ENCODE measurements around the gene GET3. TPM values are rescaled to one million over a fixed set of nuclear protein-coding genes. Genes with fewer than 3 reads are reported as not detected.
A peak's percentile ranks its signal among the peaks of the same experiment; 100 is the strongest.

Gene GET3
- polyA plus RNA-seq, 3 donors = 97.5 to 122 (median 108) TPM

DNA sequence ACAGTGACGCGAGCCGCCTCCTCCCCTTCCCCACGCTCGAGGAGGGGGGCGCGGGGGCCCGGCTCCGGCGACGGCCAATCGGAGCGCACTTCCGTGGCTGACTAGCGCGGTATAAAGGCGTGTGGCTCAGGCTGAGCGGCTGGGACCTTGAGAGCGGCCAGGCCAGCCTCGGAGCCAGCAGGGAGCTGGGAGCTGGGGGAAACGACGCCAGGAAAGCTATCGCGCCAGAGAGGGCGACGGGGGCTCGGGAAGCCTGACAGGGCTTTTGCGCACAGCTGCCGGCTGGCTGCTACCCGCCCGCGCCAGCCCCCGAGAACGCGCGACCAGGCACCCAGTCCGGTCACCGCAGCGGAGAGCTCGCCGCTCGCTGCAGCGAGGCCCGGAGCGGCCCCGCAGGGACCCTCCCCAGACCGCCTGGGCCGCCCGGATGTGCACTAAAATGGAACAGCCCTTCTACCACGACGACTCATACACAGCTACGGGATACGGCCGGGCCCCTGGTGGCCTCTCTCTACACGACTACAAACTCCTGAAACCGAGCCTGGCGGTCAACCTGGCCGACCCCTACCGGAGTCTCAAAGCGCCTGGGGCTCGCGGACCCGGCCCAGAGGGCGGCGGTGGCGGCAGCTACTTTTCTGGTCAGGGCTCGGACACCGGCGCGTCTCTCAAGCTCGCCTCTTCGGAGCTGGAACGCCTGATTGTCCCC lies 54.2 kb downstream of the GET3 start, which contains the start of gene JUNB:
TSS of gene JUNB (plus strand) at position 142 of the 706 bp plus-strand sequence. CDS start at position 428, 286 bp downstream.
- peak within 1 kb of the TSS; percentile 100 for H3K9ac ChIP-seq (ENCODE audit: insufficient read depth, low read length, poor library complexity, severe bottlenecking)
- no peaks in the 10 kb centered on the region for H3K36me3 ChIP-seq (replicated peaks in 1 of 2; ENCODE audit: control insufficient read depth in 1 of 2, insufficient read depth in 2 of 2, low read length in 2 of 2)
- H3K9me3 ChIP-seq (replicated peaks in 1 of 2; ENCODE audit: control insufficient read depth in 1 of 2, insufficient read depth in 1 of 2, low read length in 2 of 2) = no peaks in the 10 kb centered on the region
- intact Hi-C loops (cut with micrococcal nuclease) = loop anchor here (1.0 to 10.0 kb wide), 5 partner anchors 9 to 361 kb away; partner anchors contain the start of genes CALR (in 1 of the 2), IER2 (in 1 of the 2), MAN2B1 (in 1 of the 2) and STX10 (in 1 of the 2)
- no peaks in the 10 kb centered on the region for H3K27me3 ChIP-seq (ENCODE audit: control insufficient read depth in 2 of 2, insufficient read depth in 2 of 2, low read length in 2 of 2)
- Mint-ChIP-seq H3K4me3 (peak within 1 kb of the TSS; percentile 95 to 98), H3K4me1 (peaks cover 51% of the 10 kb centered on the region), H3K27ac (peak within 1 kb of the TSS; percentile 99 to 100 (median 100)), H3K27me3 (ENCODE audit: low read depth in 3 of 3) (peaks cover 0 to 4% (median 1%) of the 10 kb centered on the region in 3 donors), H3K9me3 (peaks cover 0 to 7% (median 0%) of the 10 kb centered on the region in 7 donors), H3K36me3 (peaks cover 2 to 12% of the 10 kb centered on the region in 2 donors)
- H4K20me1 ChIP-seq (ENCODE audit: insufficient read depth, low read length) = peaks cover 46% of the 10 kb centered on the region
- H3K27ac ChIP-seq (ENCODE audit: low read depth in 1 of 2, low read length in 2 of 2) = peak within 1 kb of the TSS; percentile 95 to 100
- H3K4me2 ChIP-seq (replicated peaks; ENCODE audit: extremely low read depth, low read length, poor library complexity, severe bottlenecking) = peak within 1 kb of the TSS; percentile 99
- TF ChIP-seq, protein P1, sequence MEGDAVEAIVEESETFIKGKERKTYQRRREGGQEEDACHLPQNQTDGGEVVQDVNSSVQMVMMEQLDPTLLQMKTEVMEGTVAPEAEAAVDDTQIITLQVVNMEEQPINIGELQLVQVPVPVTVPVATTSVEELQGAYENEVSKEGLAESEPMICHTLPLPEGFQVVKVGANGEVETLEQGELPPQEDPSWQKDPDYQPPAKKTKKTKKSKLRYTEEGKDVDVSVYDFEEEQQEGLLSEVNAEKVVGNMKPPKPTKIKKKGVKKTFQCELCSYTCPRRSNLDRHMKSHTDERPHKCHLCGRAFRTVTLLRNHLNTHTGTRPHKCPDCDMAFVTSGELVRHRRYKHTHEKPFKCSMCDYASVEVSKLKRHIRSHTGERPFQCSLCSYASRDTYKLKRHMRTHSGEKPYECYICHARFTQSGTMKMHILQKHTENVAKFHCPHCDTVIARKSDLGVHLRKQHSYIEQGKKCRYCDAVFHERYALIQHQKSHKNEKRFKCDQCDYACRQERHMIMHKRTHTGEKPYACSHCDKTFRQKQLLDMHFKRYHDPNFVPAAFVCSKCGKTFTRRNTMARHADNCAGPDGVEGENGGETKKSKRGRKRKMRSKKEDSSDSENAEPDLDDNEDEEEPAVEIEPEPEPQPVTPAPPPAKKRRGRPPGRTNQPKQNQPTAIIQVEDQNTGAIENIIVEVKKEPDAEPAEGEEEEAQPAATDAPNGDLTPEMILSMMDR (IDR thresholded peaks at IDR 0.05) = no peak
- H3K4me1 ChIP-seq (ENCODE audit: control insufficient read depth in 1 of 2, insufficient read depth in 2 of 2, low read length in 2 of 2) = peaks cover 60 to 64% of the 10 kb centered on the region in 2 donors
- peak; percentile 97 to 99 (median 98) for DNase-seq
- H3K4me3 ChIP-seq (replicated peaks in 1 of 3; ENCODE audit: low read depth in 2 of 3, low read length in 3 of 3) = peak within 1 kb of the TSS; percentile 86 to 100 (median 100)
- peaks cover 78% of the 10 kb centered on the region for H3K79me2 ChIP-seq (ENCODE audit: insufficient read depth, low read length)
- no peak within 1 kb of the TSS for H2AFZ ChIP-seq (ENCODE audit: insufficient read depth, low read depth, low read length, poor library complexity, severe bottlenecking)
- WGBS (ENCODE audit: insufficient coverage) = under 1% methylated on average over 73 of the region's 73 CpGs

DNA sequence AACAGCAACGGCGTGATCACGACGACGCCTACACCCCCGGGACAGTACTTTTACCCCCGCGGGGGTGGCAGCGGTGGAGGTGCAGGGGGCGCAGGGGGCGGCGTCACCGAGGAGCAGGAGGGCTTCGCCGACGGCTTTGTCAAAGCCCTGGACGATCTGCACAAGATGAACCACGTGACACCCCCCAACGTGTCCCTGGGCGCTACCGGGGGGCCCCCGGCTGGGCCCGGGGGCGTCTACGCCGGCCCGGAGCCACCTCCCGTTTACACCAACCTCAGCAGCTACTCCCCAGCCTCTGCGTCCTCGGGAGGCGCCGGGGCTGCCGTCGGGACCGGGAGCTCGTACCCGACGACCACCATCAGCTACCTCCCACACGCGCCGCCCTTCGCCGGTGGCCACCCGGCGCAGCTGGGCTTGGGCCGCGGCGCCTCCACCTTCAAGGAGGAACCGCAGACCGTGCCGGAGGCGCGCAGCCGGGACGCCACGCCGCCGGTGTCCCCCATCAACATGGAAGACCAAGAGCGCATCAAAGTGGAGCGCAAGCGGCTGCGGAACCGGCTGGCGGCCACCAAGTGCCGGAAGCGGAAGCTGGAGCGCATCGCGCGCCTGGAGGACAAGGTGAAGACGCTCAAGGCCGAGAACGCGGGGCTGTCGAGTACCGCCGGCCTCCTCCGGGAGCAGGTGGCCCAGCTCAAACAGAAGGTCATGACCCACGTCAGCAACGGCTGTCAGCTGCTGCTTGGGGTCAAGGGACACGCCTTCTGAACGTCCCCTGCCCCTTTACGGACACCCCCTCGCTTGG lies 55.0 kb downstream of the GET3 start:
- Histone ChIP-seq H3K9ac (ENCODE audit: insufficient read depth, low read length, poor library complexity, severe bottlenecking) (peak overlapping the region; percentile 100), H2AFZ (ENCODE audit: insufficient read depth, low read depth, low read length, poor library complexity, severe bottlenecking) (no peak overlapping the region), H3K27ac (ENCODE audit: low read depth in 1 of 2, low read length in 2 of 2) (peak overlapping the region; percentile 95 to 100), H3K4me3 (replicated peaks in 1 of 3; ENCODE audit: low read depth in 2 of 3, low read length in 3 of 3) (peak overlapping the region; percentile 86 to 100 (median 100)), H3K4me2 (replicated peaks; ENCODE audit: extremely low read depth, low read length, poor library complexity, severe bottlenecking) (peak overlapping the region; percentile 99), H3K79me2 (ENCODE audit: insufficient read depth, low read length) (peaks cover 70% of the 10 kb centered on the region), H3K27me3 (ENCODE audit: control insufficient read depth in 2 of 2, insufficient read depth in 2 of 2, low read length in 2 of 2) (no peaks in the 10 kb centered on the region), H3K4me1 (ENCODE audit: control insufficient read depth in 1 of 2, insufficient read depth in 2 of 2, low read length in 2 of 2) (peaks cover 55 to 57% of the 10 kb centered on the region in 2 donors), H3K36me3 (replicated peaks in 1 of 2; ENCODE audit: control insufficient read depth in 1 of 2, insufficient read depth in 2 of 2, low read length in 2 of 2) (no peaks in the 10 kb centered on the region), H3K9me3 (replicated peaks in 1 of 2; ENCODE audit: control insufficient read depth in 1 of 2, insufficient read depth in 1 of 2, low read length in 2 of 2) (no peaks in the 10 kb centered on the region), H4K20me1 (ENCODE audit: insufficient read depth, low read length) (peaks cover 46% of the 10 kb centered on the region)
- intact Hi-C loops (cut with micrococcal nuclease) = loop anchor here (5.0 to 10.0 kb wide), 4 partner anchors 125 to 360 kb away; partner anchors contain the start of genes CALR (in 1 of the 2), IER2 (in 1 of the 2), MAN2B1 (in 1 of the 2) and STX10 (in 1 of the 2)
- H3K9me3 Mint-ChIP-seq = peaks cover 0 to 9% (median 0%) of the 10 kb centered on the region in 7 donors
- TF ChIP-seq, protein P1 (IDR thresholded peaks at IDR 0.05) = no peak
- peaks cover 0 to 4% (median 1%) of the 10 kb centered on the region in 3 donors for H3K27me3 Mint-ChIP-seq (ENCODE audit: low read depth in 3 of 3)
- peak overlapping the region; percentile 98 to 100 (median 100) for H3K27ac Mint-ChIP-seq
- peak; percentile 54 to 81 (median 65) for DNase-seq
- peaks cover 46% of the 10 kb centered on the region for H3K4me1 Mint-ChIP-seq
- under 1% methylated on average over 81 of the region's 84 CpGs for WGBS (ENCODE audit: insufficient coverage)
- H3K36me3 Mint-ChIP-seq = peaks cover 2 to 12% of the 10 kb centered on the region in 2 donors
- H3K4me3 Mint-ChIP-seq = peak overlapping the region; percentile 94 to 98
